ENCODE data around the gene TOMM70.

The TOMM70 gene

DNA sequence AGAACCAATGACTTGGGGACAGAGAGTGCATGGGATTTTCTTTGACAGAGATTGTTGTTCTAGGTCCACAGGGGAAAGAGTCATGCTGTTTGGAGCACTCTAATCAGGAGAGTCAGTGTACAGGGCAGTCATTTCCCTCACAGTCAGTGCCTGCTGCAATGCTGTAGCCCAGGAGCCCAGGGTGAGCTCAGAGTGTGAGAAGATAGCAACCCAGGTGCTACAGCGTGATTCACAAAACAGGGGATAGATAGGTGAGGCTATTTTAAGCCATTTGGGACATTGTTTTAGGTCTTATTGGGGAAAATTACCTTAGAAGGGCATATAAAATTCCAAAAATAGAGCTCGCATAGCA, 37.7 kb upstream of the TOMM70 start:
- peaks cover 58% of the 10 kb centered on the region for H3K36me3 Mint-ChIP-seq (ENCODE audit: low read depth)
- H3K4me1 Mint-ChIP-seq: no peaks in the 10 kb centered on the region
- no peak overlapping the region for H3K4me3 Mint-ChIP-seq
- peaks cover 39% of the 10 kb centered on the region for H3K9me3 Mint-ChIP-seq
- no peak for DNase-seq
- H3K27me3 Mint-ChIP-seq (ENCODE audit: low read depth, poor library complexity): no peaks in the 10 kb centered on the region
- TF ChIP-seq, protein P1, sequence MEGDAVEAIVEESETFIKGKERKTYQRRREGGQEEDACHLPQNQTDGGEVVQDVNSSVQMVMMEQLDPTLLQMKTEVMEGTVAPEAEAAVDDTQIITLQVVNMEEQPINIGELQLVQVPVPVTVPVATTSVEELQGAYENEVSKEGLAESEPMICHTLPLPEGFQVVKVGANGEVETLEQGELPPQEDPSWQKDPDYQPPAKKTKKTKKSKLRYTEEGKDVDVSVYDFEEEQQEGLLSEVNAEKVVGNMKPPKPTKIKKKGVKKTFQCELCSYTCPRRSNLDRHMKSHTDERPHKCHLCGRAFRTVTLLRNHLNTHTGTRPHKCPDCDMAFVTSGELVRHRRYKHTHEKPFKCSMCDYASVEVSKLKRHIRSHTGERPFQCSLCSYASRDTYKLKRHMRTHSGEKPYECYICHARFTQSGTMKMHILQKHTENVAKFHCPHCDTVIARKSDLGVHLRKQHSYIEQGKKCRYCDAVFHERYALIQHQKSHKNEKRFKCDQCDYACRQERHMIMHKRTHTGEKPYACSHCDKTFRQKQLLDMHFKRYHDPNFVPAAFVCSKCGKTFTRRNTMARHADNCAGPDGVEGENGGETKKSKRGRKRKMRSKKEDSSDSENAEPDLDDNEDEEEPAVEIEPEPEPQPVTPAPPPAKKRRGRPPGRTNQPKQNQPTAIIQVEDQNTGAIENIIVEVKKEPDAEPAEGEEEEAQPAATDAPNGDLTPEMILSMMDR (IDR thresholded peaks at IDR 0.05): no peak
- no peak overlapping the region for H3K27ac Mint-ChIP-seq

DNA sequence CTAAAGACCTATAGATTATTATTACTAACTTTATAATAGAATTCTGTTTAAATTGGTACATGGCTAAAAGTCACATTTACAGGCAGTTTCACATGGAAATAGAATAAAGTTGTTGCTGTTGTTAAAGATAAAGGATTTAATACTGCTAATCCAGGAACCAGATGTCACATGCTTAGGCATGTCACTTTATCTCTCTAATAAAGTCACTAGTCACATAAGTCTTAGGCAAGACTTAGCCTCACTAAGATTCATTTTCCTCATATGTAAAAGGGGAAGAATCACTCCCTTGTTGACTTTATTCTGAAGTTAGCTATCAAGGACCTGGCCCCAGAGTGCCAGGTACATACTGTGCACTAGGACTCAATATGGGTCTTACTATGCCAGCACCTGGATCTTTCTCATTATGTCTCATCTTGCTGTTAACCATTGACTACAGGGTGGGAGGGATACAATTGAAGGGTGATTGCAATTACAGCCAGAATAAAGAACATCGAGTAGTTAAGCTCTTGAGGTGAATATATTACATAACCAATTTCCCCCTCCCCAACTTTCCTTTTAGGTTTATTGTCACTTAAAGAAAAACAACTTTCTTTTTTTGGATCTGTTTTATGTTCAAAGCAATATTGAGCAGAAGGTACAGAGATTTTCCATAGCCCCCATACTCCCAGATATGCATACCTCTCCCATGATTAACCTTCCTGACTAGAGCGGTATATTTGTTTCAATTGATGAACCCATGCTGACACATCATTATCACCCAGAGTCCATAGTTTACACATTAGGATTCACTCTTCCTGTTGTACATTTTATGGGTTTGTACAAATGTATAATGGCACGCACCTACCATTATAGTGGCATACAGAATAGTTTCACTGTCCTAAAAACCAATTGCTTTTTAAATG, 37.1 kb upstream of the TOMM70 start:
- Mint-ChIP-seq H3K36me3 (ENCODE audit: low read depth) (peaks cover 58% of the 10 kb centered on the region), H3K27ac (no peak overlapping the region), H3K4me1 (no peaks in the 10 kb centered on the region), H3K27me3 (ENCODE audit: low read depth, poor library complexity) (no peaks in the 10 kb centered on the region), H3K9me3 (peaks cover 39% of the 10 kb centered on the region), H3K4me3 (no peak overlapping the region)
- TF ChIP-seq, protein P1 (IDR thresholded peaks at IDR 0.05): no peak
- no peak for DNase-seq

DNA sequence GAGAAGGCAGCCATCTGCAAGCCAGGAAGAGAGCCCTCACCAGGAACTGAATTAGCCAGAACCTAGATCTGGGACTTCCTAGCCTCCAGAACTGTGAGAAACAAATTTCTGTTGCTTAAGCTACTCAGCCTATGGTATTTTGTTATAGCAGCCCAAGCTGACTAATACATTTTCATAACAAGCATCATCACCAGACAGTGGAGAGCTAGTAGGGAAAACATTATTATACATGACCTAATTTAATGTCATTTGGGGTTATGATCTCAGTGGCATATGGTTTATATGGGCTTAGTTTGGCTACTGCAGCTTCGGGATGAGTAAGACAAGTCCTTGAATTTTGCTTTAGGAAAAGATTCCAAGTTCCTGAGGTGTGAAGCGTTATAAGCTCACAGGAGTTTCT, 36.1 kb upstream of the TOMM70 start:
- peaks cover 58% of the 10 kb centered on the region for H3K36me3 Mint-ChIP-seq (ENCODE audit: low read depth)
- H3K4me1 Mint-ChIP-seq: no peaks in the 10 kb centered on the region
- no peak overlapping the region for H3K27ac Mint-ChIP-seq
- peaks cover 31% of the 10 kb centered on the region for H3K9me3 Mint-ChIP-seq
- TF ChIP-seq, protein P1 (IDR thresholded peaks at IDR 0.05): no peak
- no peak for DNase-seq
- H3K27me3 Mint-ChIP-seq (ENCODE audit: low read depth, poor library complexity): no peaks in the 10 kb centered on the region
- no peak overlapping the region for H3K4me3 Mint-ChIP-seq

DNA sequence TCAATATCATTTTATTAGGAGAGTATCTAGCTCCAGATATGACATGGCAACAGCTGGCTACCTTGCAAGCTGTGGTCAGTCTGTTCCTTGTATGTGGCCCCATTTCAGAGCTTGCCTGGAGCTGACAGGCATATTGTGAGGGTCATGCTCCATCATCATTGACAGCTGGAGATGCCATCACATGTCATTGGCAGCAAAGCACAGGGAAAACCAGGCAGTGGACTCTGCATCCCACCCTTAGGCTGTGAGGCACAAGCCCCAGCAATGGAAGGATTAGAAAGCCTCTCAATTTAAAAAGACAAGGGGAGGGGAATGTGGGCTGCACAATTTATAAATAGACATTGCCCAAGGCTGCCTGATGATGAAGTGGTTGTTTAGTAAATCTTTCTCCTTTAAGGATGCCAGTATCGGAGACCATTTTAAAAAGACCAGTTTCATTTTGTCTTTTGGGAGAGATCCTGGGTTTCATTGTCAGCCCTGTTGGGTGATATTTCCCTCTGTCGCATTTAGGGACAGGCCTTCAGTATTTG, 28.4 kb upstream of the TOMM70 start:
- Mint-ChIP-seq H3K4me1 (peaks cover 23% of the 10 kb centered on the region), H3K27ac (no peak overlapping the region), H3K4me3 (no peak overlapping the region), H3K27me3 (ENCODE audit: low read depth, poor library complexity) (peaks cover 6% of the 10 kb centered on the region), H3K9me3 (peaks cover 15% of the 10 kb centered on the region), H3K36me3 (ENCODE audit: low read depth) (peaks cover 23% of the 10 kb centered on the region)
- DNase-seq: no peak
- TF ChIP-seq, protein P1 (IDR thresholded peaks at IDR 0.05): no peak

DNA sequence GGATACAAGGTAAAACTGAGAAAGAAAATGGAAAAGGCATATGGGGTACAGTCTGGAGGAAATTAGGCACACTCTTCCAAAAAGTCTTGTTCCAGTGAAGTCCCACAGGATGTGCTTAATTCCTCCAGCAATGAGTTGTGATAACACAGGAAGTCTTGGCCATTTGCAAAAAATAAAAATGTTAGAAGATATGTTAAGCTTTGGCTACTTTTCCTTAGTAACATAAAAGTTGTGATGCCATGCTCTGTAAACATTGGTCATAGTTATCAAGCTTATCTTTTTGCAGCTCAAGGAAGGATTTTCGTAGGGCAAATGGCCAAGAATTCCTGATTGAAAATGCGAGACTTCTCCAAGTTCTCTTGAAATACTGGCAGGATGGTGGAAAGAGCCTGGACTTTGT, 26.8 kb upstream of the TOMM70 start:
- TF ChIP-seq, protein P1 (IDR thresholded peaks at IDR 0.05): no peak
- H3K4me3 Mint-ChIP-seq: no peak overlapping the region
- H3K27me3 Mint-ChIP-seq (ENCODE audit: low read depth, poor library complexity): peaks cover 6% of the 10 kb centered on the region
- peaks cover 28% of the 10 kb centered on the region for H3K4me1 Mint-ChIP-seq
- H3K36me3 Mint-ChIP-seq (ENCODE audit: low read depth): peaks cover 7% of the 10 kb centered on the region
- DNase-seq: no peak
- no peak overlapping the region for H3K27ac Mint-ChIP-seq
- H3K9me3 Mint-ChIP-seq: no peaks in the 10 kb centered on the region
